HG02763 (cell line): ENCODE measurements around the gene NXNL2.

Experiments
- ATAC-seq: cut with Tn5 transposase; IDR thresholded peaks from one replicate; pipeline ENCODE4 v1.9.1; 2021; ENCODE audit warnings: mild to moderate bottlenecking, moderate library complexity; ENCODE audit not compliant: unreplicated experiment

The NXNL2 gene

GRCh38 chr9:88534456-88535225 is at the start of gene NXNL2:
TSS of gene NXNL2 (plus strand) at chr9:88535178. CDS start at chr9:88535435, 257 bp downstream.
- ATAC-seq = no peak

DNA sequence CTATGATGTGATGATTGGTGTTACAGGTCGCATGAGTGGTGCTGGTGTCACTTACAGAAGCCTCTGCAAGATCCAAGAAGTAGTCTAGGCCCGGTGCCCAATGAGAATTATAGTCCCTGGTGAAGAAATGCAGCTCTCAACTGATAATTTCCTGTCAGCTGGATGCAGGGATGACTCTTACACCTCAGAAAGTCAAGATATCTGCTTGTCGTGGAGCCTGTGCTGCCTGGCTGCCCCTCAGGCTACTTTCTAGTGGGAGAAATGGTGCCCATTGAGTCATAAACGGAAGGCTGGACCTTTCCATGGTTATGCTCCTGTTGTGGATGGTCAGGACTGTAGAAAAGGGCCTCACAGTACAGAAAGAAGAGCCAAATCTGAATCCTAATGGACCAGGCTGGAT is 46.8 kb upstream of the NXNL2 start:
- ATAC-seq = no peak

DNA sequence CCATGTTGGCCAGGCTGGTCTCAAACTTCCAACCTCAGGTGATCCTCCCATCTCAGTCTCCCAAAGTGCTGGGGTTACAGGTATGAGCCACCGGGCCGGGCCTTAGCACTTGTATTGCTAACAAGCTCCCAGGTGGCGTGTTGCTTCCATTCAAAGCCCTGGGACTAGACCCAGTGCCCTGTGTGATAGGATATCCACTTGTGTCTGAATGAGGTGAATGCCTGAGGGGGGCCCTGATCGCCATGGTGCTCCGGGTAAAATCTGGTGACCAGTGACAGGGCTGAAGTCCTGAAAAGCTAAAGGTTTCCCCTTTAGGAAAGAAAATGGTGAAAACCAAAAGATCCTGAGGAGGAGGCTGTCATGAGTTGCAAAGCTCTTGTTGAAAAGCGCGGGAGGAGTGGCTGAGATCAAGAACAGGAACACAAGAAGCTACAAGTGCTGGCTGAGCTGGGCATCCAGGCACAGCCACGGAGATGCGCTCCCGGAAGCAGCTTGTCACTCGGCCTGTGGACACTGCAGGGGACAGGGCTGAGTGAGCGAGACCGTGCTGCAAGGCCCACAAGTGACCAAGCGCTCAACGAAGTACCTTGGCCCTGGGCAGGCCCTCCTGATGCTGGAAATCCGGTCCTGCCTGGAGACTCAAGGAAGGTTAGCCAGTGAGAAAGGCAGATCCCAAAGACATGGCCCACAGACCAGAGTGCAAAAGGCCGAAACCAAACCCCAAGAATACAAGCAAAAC is 39.8 kb upstream of the NXNL2 start:
- no peak for ATAC-seq

- ATAC-seq = no peak
These were observed 37.8 kb upstream of the NXNL2 start for GRCh38 chr9:88497224-88497623.

DNA sequence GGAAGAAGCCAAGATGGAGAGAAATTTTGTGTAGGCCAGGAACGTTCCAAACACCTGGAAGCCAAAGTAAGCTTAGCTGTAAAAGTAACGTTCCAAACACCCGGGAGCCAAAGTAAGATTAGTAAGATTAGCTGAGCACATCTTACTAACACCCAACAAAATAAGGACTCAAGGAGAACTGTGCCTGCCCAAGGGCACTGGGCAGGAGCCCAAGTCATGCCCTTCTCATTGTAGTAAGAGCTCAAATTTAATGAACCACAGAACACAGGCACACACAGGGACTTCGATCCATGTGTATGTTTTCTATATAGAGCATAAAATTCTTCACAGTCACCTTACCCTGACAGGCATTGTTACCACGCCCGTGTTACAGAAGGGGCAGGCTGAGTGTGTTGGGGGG is 36.1 kb upstream of the NXNL2 start:
- no peak for ATAC-seq

DNA sequence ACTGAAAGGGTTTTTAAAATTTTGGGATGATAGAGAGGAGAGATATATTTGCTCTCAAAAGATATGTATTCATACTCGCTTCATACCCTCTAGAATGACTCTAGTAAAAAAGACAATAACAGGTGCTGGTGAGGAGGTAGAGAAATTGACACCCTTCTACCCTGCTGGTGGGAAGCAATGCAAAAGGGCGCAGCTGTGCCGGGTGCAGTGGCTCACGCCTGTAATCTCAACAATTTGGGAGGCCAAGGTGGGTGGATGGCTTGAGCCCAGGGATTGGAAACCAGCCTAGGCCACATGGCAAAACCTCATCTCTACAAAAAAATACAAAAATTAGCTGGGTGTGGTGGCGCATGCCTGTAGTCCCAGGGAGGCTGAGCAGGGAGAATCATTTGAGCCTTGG is 33.9 kb upstream of the NXNL2 start:
- no peak for ATAC-seq

DNA sequence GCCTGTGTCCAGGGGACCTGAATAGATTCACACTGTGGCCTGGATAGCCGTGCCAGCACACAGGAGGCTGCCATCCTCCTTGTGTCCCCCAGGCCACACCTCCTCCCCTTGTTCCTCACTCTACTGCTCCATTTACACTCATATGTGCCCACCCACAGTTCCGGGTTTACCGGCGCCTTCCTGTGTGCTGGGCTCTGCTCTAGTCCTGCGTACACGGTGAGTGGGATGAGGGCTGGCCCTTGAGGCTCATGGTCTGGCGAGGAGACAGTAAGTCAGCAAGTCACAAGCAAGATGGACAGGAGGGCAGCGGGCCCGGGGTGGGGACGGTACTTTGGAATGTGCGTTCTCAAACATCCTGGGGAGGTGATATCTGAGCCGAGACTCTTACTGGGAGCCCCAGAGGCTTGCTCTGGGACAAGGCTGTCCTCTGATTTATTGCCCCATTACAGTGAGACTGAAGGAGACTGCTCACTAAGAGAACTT is 32.4 kb upstream of the NXNL2 start:
- ATAC-seq = no peak

DNA sequence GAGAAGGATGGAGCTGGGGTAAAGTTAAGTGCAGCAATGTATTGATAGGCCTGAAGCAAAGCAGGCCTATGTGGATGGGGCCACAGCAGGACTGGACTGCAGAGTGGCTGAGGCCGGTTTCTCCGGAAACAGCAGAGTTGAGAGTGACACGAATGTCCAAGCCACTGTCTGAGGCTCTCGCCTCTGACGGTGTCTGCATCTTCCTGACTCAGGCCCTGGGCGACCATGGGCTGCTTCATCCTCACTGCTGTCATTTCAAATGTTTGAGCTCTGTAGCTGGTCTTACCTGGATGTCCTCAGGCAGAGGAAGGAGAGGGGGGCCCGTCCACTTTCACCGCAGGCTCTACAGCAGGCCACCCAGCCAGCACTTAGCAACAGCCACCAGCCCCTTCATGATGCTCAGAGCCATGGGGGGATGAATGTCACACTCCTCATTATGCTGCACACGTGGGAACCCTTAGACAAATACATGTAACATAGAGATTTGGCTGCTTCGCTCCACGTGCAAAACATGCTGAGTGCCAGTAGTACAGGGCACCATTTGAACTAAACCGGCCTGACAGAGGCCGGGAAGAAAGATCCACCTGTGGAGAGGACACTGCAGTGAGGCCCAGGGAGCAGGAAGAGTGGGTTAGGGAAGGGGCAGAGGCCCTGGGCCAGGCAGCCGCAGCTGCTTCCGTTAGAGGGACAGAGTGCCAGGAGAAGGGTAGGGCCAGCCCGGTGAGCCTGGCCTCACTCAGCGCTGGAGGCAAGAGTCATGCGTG is 31.7 kb upstream of the NXNL2 start:
- ATAC-seq = no peak

GRCh38 chr9:88503845-88504764 is 30.9 kb upstream of the NXNL2 start:
- ATAC-seq = no peak

GRCh38 chr9:88508326-88508725 is 26.7 kb upstream of the NXNL2 start:
- no peak for ATAC-seq

DNA sequence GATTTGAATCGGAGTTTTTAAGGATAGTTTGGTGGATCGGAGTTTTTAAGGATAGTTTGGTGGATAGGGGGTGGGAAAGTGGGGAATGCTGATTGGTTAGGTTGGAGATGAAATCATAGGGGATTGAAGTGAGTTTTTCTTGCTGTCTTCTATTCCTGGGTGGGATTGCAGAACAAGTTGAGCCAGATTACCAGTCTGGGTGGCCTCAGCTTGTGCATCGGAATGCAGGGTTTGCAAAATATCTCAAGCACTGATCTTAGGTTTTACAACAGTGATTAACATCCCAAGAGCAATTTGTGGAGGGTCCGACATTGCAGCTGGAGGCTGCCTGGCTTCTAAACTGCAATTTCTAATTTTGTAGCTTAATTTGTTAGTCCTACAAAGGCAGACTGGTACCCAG is 23.1 kb upstream of the NXNL2 start:
- ATAC-seq = no peak

GRCh38 chr9:88514247-88514646 is 20.7 kb upstream of the NXNL2 start:
- no peak for ATAC-seq

DNA sequence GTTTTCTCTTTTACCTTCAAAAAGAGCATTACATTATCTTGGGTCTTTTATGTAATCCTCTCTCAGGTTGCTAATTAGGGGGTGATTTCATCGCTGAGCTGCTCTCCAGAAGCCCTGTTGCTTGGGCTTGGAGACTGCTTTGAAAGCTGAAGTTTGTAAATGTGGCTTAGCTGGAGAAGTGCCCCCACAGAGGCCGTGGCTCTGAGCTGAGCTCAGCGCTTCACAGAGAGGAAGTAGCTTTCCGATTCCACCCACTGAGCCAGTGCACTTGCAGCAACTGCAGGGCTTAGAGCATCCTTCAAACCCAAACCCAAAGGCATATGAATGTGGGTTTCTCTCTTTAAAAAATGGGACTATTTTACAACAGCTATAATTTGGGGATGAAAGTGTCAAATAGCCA is 13.7 kb upstream of the NXNL2 start:
- ATAC-seq = no peak

DNA sequence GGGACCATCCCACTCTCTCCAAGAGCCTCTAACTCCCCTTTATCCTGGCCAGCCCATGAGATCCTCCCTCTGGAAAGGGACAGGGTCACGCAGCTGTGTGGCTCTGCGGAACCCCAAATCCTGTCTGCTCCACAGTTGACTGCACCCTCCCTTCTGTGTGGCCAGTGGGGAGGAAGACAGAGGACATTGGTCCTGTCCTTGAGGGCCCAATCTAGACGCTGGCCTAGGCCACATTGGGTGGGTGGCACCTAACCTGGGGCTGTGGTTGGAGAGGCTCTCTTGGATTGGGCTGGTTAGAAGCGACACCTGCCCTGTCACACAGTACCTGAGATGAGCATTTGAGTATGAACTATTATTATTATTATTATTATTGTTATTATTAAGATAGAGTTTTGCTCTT is 12.6 kb upstream of the NXNL2 start:
- ATAC-seq = no peak

- no peak for ATAC-seq
These were observed 11.9 kb upstream of the NXNL2 start for GRCh38 chr9:88523056-88523455.

GRCh38 chr9:88524911-88525310 is 10.1 kb upstream of the NXNL2 start:
- ATAC-seq = no peak

DNA sequence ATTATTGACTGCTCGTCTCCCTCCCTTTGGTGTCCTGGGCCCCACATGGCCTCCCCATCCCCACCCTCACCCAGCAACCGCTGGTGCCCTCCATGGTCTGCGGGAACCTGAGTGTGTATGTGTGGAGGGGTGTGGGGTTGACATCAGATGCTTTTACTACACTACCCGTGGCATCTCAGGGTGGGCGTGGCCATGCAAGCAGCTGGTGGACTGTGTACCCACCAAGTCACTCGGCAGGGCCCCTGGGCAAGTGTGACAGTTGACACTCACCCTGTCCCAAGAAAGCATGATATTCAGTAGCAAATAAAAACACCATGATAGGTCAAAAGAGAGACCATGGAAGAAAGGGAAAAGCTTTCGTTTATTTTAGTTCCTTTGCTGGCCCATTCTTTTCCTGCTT is 7.4 kb upstream of the NXNL2 start:
- no peak for ATAC-seq

DNA sequence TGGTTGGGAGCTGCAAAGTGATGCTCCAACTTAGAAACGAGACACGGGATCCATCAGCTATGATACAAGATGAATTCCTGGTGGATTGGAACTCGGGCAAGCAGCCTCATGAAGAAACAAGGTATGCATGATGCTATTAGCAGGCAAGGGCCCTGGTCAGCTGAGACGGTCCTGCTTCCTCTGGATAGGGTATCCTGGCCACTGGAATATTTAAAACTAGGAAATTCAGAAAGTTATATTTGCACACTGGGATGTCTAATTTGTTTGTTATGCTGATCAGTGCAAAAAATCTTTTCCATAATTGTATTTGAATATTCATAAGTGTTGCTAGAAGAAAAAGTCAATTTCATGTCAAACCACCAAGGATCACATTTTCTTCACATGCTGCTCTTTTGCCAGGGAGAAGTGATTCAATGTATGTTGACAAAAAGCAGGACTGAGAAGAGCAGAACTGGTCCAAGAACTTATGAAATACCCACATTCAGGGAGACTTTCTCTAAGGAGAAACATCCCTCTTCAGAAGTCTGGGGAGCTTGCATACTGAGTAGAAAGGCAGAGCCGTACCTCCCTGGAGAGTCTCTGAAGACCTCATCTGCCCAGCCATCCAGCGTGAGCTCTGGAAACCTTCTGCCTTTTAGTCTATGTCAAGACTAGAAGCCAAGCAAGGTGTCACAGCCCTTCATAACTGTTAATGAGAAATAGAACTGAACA is 6.7 kb upstream of the NXNL2 start:
- no peak for ATAC-seq

GRCh38 chr9:88529496-88529895 is 5.5 kb upstream of the NXNL2 start:
- ATAC-seq = no peak

DNA sequence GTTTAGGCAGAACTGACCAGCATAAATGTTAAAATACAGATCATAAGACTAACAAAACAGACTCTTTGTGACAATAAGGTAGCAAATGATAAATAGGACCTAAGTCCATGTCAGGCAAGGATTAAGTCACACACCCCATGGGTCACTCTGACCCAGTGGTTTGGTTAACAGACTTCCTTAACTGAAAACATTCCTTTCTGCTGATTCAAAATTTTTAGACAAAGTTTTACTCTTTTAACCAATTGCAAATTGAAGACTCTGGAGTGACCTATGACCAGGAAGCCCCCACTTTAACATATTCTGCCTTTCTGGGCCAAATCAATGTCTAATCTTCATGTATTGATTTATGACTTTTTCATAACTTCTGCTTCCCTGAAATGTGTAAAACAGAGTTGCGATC is 4.9 kb upstream of the NXNL2 start:
- ATAC-seq = no peak
